Smooth muscle cell (in vitro differentiated cells): ENCODE data around the gene KRTAP29-1. TPM values are rescaled to one million over a fixed set of nuclear protein-coding genes. Genes with fewer than 3 reads are reported as not detected.
"Not testable (repeated sequence)": the region's sequence is repeated elsewhere in the genome, so short reads cannot be mapped to it uniquely, and the experiment has no call there.

ENCODE experiments used
- DNase-seq: peaks from one replicate; lab custom pipeline; 2025; ENCODE audit not compliant: unreplicated experiment; lab: John Stamatoyannopoulos, UW
- H2AFZ ChIP-seq: fragments of 200-600 bp; sonication (generic); 2 replicates; pipeline ENCODE4 v1.6.0; 2016; ENCODE audit warnings: antibody characterized with exemption, low read depth, mild to moderate bottlenecking
- H3F3A ChIP-seq: fragments of 200-600 bp; sonication (generic); 2 replicates; pipeline ENCODE4 v1.6.0; 2017; ENCODE audit warnings: antibody characterized with exemption, low read depth
- H3K27ac ChIP-seq: fragments of 200-600 bp; sonication (generic); 2 replicates; pipeline ENCODE4 v1.5.1; 2016; ENCODE audit warnings: low read depth, mild to moderate bottlenecking
- H3K27me3 ChIP-seq: fragments of 200-600 bp; sonication (generic); 2 replicates; pipeline ENCODE4 v1.6.1; 2016; ENCODE audit warnings: low read depth, mild to moderate bottlenecking
- H3K36me3 ChIP-seq: fragments of 200-600 bp; sonication (generic); 2 replicates; pipeline ENCODE4 v1.5.1; 2016; ENCODE audit warnings: low read depth
- H3K4me1 ChIP-seq: fragments of 200-600 bp; sonication (generic); 2 replicates; pipeline ENCODE4 v1.5.1; 2016; ENCODE audit warnings: low read depth
- H3K4me2 ChIP-seq: fragments of 200-600 bp; sonication (generic); 2 replicates; pipeline ENCODE4 v1.6.0; 2016; ENCODE audit warnings: mild to moderate bottlenecking
- H3K4me3 ChIP-seq: fragments of 200-600 bp; sonication (generic); 2 replicates; pipeline ENCODE4 v1.5.1; 2016; ENCODE audit warnings: mild to moderate bottlenecking
- H3K79me2 ChIP-seq: fragments of 200-600 bp; sonication (generic); 2 replicates; pipeline ENCODE4 v1.6.0; 2016; ENCODE audit warnings: low read depth, mild to moderate bottlenecking
- H3K9ac ChIP-seq: fragments of 200-600 bp; sonication (generic); 2 replicates; pipeline ENCODE4 v1.6.0; 2016; ENCODE audit warnings: low read depth
- H3K9me3 ChIP-seq: fragments of 200-600 bp; sonication (generic); replicated peaks from 2 replicates; pipeline ENCODE4 v1.5.1; 2016; ENCODE audit warnings: low read depth
- H4K20me1 ChIP-seq: fragments of 200-600 bp; sonication (generic); 2 replicates; pipeline ENCODE4 v1.6.0; 2016; ENCODE audit warnings: low read depth
- CTCF ChIP-seq: fragments of 200-600 bp; sonication (generic); IDR thresholded peaks from 2 replicates; pipeline ENCODE4 v1.5.1; 2017; ENCODE audit warnings: borderline replicate concordance, mild to moderate bottlenecking, antibody characterized with exemption; ENCODE audit not compliant: insufficient read depth, poor library complexity, severe bottlenecking
- WGBS: methylation state at CpG from one replicate; pipeline ENCODE4 v1.1.7; 2016; ENCODE audit warnings: low lambda C conversion rate; 5-methylcytosine and 5-hydroxymethylcytosine counted together
- polyA plus RNA-seq: library from polyadenylated mRNA; unstranded; fragments of >200 nt; fragmentation: Nextera tagmentation; extraction: Ambion mirVana; gene quantifications from 2 replicates; pipeline ENCODE4 v1.2.1, GENCODE V29; 2016
- total RNA-seq: library from RNA; depleted of rRNA; stranded (reverse); fragments of >200 nt; gene quantifications from 2 replicates; pipeline ENCODE4 v1.2.3, GENCODE V29; 2014

Gene KRTAP29-1
- total and polyA plus RNA-seq, 2 experiments from 2014 or later, result not detected

GRCh38 chr17:41284546-41284945 is 18.1 kb downstream of the KRTAP29-1 start:
- DNase-seq, result no peak
- Histone ChIP-seq H4K20me1 (no peaks in the 10 kb centered on the region), H3K36me3 (no peaks in the 10 kb centered on the region), H3K27me3 (no peaks in the 10 kb centered on the region), H3F3A (no peaks in the 10 kb centered on the region), H3K4me3 (no peak overlapping the region), H2AFZ (no peak overlapping the region), H3K9me3 (no peaks in the 10 kb centered on the region), H3K27ac (no peak overlapping the region), H3K4me1 (no peaks in the 10 kb centered on the region), H3K79me2 (no peaks in the 10 kb centered on the region), H3K9ac (no peak overlapping the region), H3K4me2 (no peak overlapping the region)
- WGBS, result 75% methylated on average over 2 of the region's 2 CpGs
- no peak for TF ChIP-seq CTCF

- DNase-seq, result no peak
- H3K4me1 ChIP-seq, result no peaks in the 10 kb centered on the region
- H4K20me1 ChIP-seq, result no peaks in the 10 kb centered on the region
- no peaks in the 10 kb centered on the region for H3F3A ChIP-seq
- H3K36me3 ChIP-seq, result no peaks in the 10 kb centered on the region
- H3K79me2 ChIP-seq, result no peaks in the 10 kb centered on the region
- no peaks in the 10 kb centered on the region for H3K27me3 ChIP-seq
- TF ChIP-seq CTCF, result no peak
- no peaks in the 10 kb centered on the region for H3K9me3 ChIP-seq
- no peak overlapping the region for H3K4me3 ChIP-seq
- H3K27ac ChIP-seq, result no peak overlapping the region
- no peak overlapping the region for H2AFZ ChIP-seq
- H3K9ac ChIP-seq, result no peak overlapping the region
- no peak overlapping the region for H3K4me2 ChIP-seq
- WGBS, result 47% methylated on average over 3 of the region's 3 CpGs
Observed at GRCh38 chr17:41284043-41284442, 18.6 kb downstream of the KRTAP29-1 start.

- DNase-seq, result no peak
Observed at GRCh38 chr17:41278176-41278955, 24.3 kb downstream of the KRTAP29-1 start.

GRCh38 chr17:41275648-41276190 is 26.9 kb downstream of the KRTAP29-1 start, which contains the start of gene KRTAP9-7:
Gene KRTAP9-7, plus strand, starts transcription at chr17:41275698. Its CDS starts 0 bp downstream, at chr17:41275698.
- not testable (repeated sequence) for H3K27me3 ChIP-seq, H3K4me2 ChIP-seq, H3K79me2 ChIP-seq, H2AFZ ChIP-seq, H3K4me1 ChIP-seq, H3K27ac ChIP-seq, H3K9ac ChIP-seq, H3K36me3 ChIP-seq, H3K9me3 ChIP-seq, DNase-seq, H3F3A ChIP-seq, H3K4me3 ChIP-seq, H4K20me1 ChIP-seq
- 80% methylated on average over 3 of the region's 3 CpGs for WGBS

More at GRCh38 chr17:41278176-41278955, 24.3 kb downstream of the KRTAP29-1 start:
- no peak overlapping the region for H3K4me2 ChIP-seq
- no peaks in the 10 kb centered on the region for H3K9me3 ChIP-seq
- H3K4me1 ChIP-seq, result no peaks in the 10 kb centered on the region
- no peak overlapping the region for H3K27ac ChIP-seq
- no peak for TF ChIP-seq CTCF
- 86% methylated on average over 3 of the region's 3 CpGs for WGBS
- no peaks in the 10 kb centered on the region for H3K79me2 ChIP-seq
- H3F3A ChIP-seq, result no peaks in the 10 kb centered on the region
- H3K36me3 ChIP-seq, result no peaks in the 10 kb centered on the region
- H2AFZ ChIP-seq, result no peak overlapping the region
- H3K9ac ChIP-seq, result no peak overlapping the region
- H3K4me3 ChIP-seq, result no peak overlapping the region
- peaks cover 7% of the 10 kb centered on the region for H3K27me3 ChIP-seq
- no peaks in the 10 kb centered on the region for H4K20me1 ChIP-seq
